H9 (cell line): ENCODE data around the gene KCTD12. TPM values are rescaled to one million over a fixed set of nuclear protein-coding genes. Genes with fewer than 3 reads are reported as not detected.

Experiments used
- DNase-seq: peaks from one replicate; pipeline ENCODE4 v3.0.0-alpha.2; 2017
- H2AFZ ChIP-seq: one replicate; pipeline ENCODE4 v1.6.1; 2013; ENCODE audit warnings: mild to moderate bottlenecking, low read length, control low read depth, moderate library complexity
- H2AK5ac ChIP-seq: 2 replicates; pipeline ENCODE4 v1.6.1; 2013; ENCODE audit warnings: low read length, control low read depth, mixed read lengths; ENCODE audit not compliant: insufficient read length
- H2BK120ac ChIP-seq: one replicate; pipeline ENCODE4 v1.6.1; 2013; ENCODE audit warnings: low read depth, mild to moderate bottlenecking, low read length, control low read depth, inconsistent platforms; ENCODE audit not compliant: poor library complexity, severe bottlenecking
- H2BK12ac ChIP-seq: 2 replicates; pipeline ENCODE4 v1.6.1; 2013; ENCODE audit warnings: low read length, control low read depth, mixed read lengths, low read depth; ENCODE audit not compliant: insufficient read length
- H2BK15ac ChIP-seq: 2 replicates; pipeline ENCODE4 v1.6.1; 2013; ENCODE audit warnings: low read depth, low read length, control low read depth
- H2BK20ac ChIP-seq: one replicate; pipeline ENCODE4 v1.6.1; 2013; ENCODE audit warnings: low read depth, mild to moderate bottlenecking, low read length, control low read depth, inconsistent platforms; ENCODE audit not compliant: poor library complexity, severe bottlenecking
- H2BK5ac ChIP-seq: 2 replicates; pipeline ENCODE4 v1.6.1; 2013; ENCODE audit warnings: low read length, control low read depth, mixed read lengths; ENCODE audit not compliant: insufficient read length
- H3K14ac ChIP-seq: 2 replicates; pipeline ENCODE4 v1.6.1; 2013; ENCODE audit warnings: low read length, control low read depth; ENCODE audit not compliant: insufficient read depth
- H3K18ac ChIP-seq: 2 replicates; pipeline ENCODE4 v1.6.1; 2013; ENCODE audit warnings: low read depth, mild to moderate bottlenecking, mixed read lengths, low read length, control low read depth; ENCODE audit not compliant: insufficient read length
- H3K23ac ChIP-seq: 2 replicates; pipeline ENCODE4 v1.6.1; 2013; ENCODE audit warnings: low read length, control low read depth, mixed read lengths, low read depth; ENCODE audit not compliant: insufficient read length
- H3K23me2 ChIP-seq: 2 replicates; pipeline ENCODE4 v1.6.1; 2013; ENCODE audit warnings: low read depth, mild to moderate bottlenecking, mixed read lengths, low read length, control low read depth; ENCODE audit not compliant: insufficient read length, poor library complexity, severe bottlenecking
- H3K27ac ChIP-seq: 2 replicates; pipeline ENCODE4 v1.5.1; 2013; ENCODE audit warnings: low read length, control low read depth, mixed read lengths, low read depth; ENCODE audit not compliant: insufficient read length
- H3K27me3 ChIP-seq: 2 replicates; pipeline ENCODE4 v1.6.1; 2013; ENCODE audit warnings: low read length, control low read depth, inconsistent platforms; ENCODE audit not compliant: insufficient read depth
- H3K4ac ChIP-seq: 2 replicates; pipeline ENCODE4 v1.6.1; 2013; ENCODE audit warnings: low read depth, mild to moderate bottlenecking, control low read depth, inconsistent platforms, low read length, moderate library complexity
- H3K4me1 ChIP-seq: 2 replicates; pipeline ENCODE4 v1.6.1; 2013; ENCODE audit warnings: low read length, control low read depth, inconsistent platforms; ENCODE audit not compliant: insufficient read depth
- H3K4me2 ChIP-seq: 2 replicates; pipeline ENCODE4 v1.6.1; 2013; ENCODE audit warnings: low read length, control low read depth, mixed read lengths; ENCODE audit not compliant: insufficient read length, insufficient read depth
- H3K56ac ChIP-seq: 2 replicates; pipeline ENCODE4 v1.6.1; 2013; ENCODE audit warnings: low read depth, mild to moderate bottlenecking, mixed read lengths, low read length, control low read depth; ENCODE audit not compliant: insufficient read length
- H3K79me1 ChIP-seq: 2 replicates; pipeline ENCODE4 v1.6.1; 2013; ENCODE audit warnings: low read depth, mild to moderate bottlenecking, moderate library complexity, low read length, control low read depth, inconsistent platforms; ENCODE audit not compliant: insufficient read depth, poor library complexity, severe bottlenecking
- H3K79me2 ChIP-seq: 2 replicates; pipeline ENCODE4 v1.6.1; 2013; ENCODE audit warnings: low read length, control low read depth, inconsistent platforms; ENCODE audit not compliant: insufficient read depth
- H3K9ac ChIP-seq: 2 replicates; pipeline ENCODE4 v1.6.1; 2013; ENCODE audit warnings: low read length, control low read depth, mixed read lengths; ENCODE audit not compliant: insufficient read length; ENCODE audit errors: extremely low read depth
- H3K9me3 ChIP-seq: one replicate; pipeline ENCODE4 v1.6.1; 2013; ENCODE audit warnings: low read depth, low read length, inconsistent platforms; ENCODE audit not compliant: control insufficient read depth
- H3T11ph ChIP-seq: one replicate; pipeline ENCODE4 v1.6.1; 2013; ENCODE audit warnings: mild to moderate bottlenecking, low read length, control low read depth, inconsistent platforms
- H4K20me1 ChIP-seq: one replicate; pipeline ENCODE4 v1.6.1; 2013; ENCODE audit not compliant: control insufficient read depth, insufficient read length, insufficient read depth
- H4K5ac ChIP-seq: 2 replicates; pipeline ENCODE4 v1.6.1; 2013; ENCODE audit warnings: low read depth, mild to moderate bottlenecking, mixed read lengths, low read length, control low read depth; ENCODE audit not compliant: insufficient read length
- H4K8ac ChIP-seq: replicated peaks from 2 replicates; pipeline ENCODE4 v1.6.1; 2013; ENCODE audit warnings: low read length, control low read depth, mixed read lengths, low read depth; ENCODE audit not compliant: insufficient read length
- H4K91ac ChIP-seq: 2 replicates; pipeline ENCODE4 v1.6.1; 2013; ENCODE audit warnings: low read depth, mild to moderate bottlenecking, moderate library complexity, mixed read lengths, low read length, control low read depth; ENCODE audit not compliant: insufficient read length
- H3K27ac Mint-ChIP-seq, 3 experiments: 2 replicates in 2 of 3; 3 replicates in 1 of 3; pipeline ENCODE4 v1.8.0; 2020 to 2021; ENCODE audit warnings: mixed read lengths in 3 of 3, mild to moderate bottlenecking in 1 of 3, moderate library complexity in 1 of 3
- H3K27me3 Mint-ChIP-seq: 2 replicates; pipeline ENCODE4 v1.8.0; 2021; ENCODE audit warnings: low read depth, mild to moderate bottlenecking, moderate library complexity, mixed read lengths
- H3K36me3 Mint-ChIP-seq, 3 experiments: 2 replicates in 2 of 3; 3 replicates in 1 of 3; pipeline ENCODE4 v1.8.0; 2020 to 2021; ENCODE audit warnings: low read depth in 3 of 3, mixed read lengths in 3 of 3; ENCODE audit not compliant: insufficient read depth in 1 of 3
- H3K4me1 Mint-ChIP-seq, 2 experiments: 2 replicates each; pipeline ENCODE4 v1.8.0; 2020; ENCODE audit warnings: mixed read lengths in 2 of 2
- H3K4me3 Mint-ChIP-seq, 2 experiments: 2 replicates in 1 of 2; 3 replicates in 1 of 2; pipeline ENCODE4 v1.8.0; 2020 to 2021; ENCODE audit warnings: mild to moderate bottlenecking in 2 of 2, mixed read lengths in 2 of 2, moderate library complexity in 1 of 2
- H3K9me3 Mint-ChIP-seq, 2 experiments: 2 replicates in 1 of 2; 3 replicates in 1 of 2; pipeline ENCODE4 v1.8.0; 2020; ENCODE audit warnings: mild to moderate bottlenecking in 2 of 2, mixed read lengths in 2 of 2, moderate library complexity in 1 of 2
- CTCF ChIP-seq: fragments of 200-600 bp; sonication (generic); conservative IDR thresholded peaks from 3 replicates; pipeline ENCODE4 v1.8.0; 2021; ENCODE audit warnings: antibody characterized with exemption, mild to moderate bottlenecking
- WGBS: extraction: QIAGEN DNeasy Blood & Tissue Kit; methylation state at CpG from one replicate; pipeline ENCODE4 v1.1.7; 2013; ENCODE audit warnings: missing lambda C conversion rate, low lambda C conversion rate, mixed read lengths; ENCODE audit not compliant: insufficient read length; ENCODE audit errors: extremely low coverage; 5-methylcytosine and 5-hydroxymethylcytosine counted together
- total RNA-seq: library from RNA; stranded (reverse); gene quantifications from 2 replicates; pipeline ENCODE4 v1.2.1, GENCODE V29; 2021

Gene KCTD12
- total RNA-seq, 1 experiment from 2014 or later = 3.4 TPM

GRCh38 chr13:76845865-76846264 is 40.3 kb downstream of the KCTD12 start:
- Histone ChIP-seq H4K5ac (no peak overlapping the region), H3K9me3 (no peaks in the 10 kb centered on the region), H4K8ac (no peak overlapping the region), H3K9ac (no peak overlapping the region), H3K79me2 (no peaks in the 10 kb centered on the region), H3K23ac (no peak overlapping the region), H3K27ac (no peak overlapping the region), H2BK20ac (no peak overlapping the region), H3K27me3 (no peaks in the 10 kb centered on the region), H3K79me1 (no peaks in the 10 kb centered on the region), H3T11ph (no peak overlapping the region), H3K4ac (no peak overlapping the region), H2AFZ (no peak overlapping the region), H3K14ac (no peak overlapping the region), H3K56ac (no peak overlapping the region), H3K23me2 (no peaks in the 10 kb centered on the region), H4K20me1 (no peaks in the 10 kb centered on the region), H3K4me1 (no peaks in the 10 kb centered on the region), H3K18ac (no peak overlapping the region), H3K4me2 (no peak overlapping the region), H2BK5ac (no peak overlapping the region), H2BK15ac (no peak overlapping the region), H2BK12ac (no peak overlapping the region), H2BK120ac (no peak overlapping the region), H2AK5ac (no peak overlapping the region), H4K91ac (no peak overlapping the region)
- no CpG with 5 or more reads among the region's 2 CpGs for WGBS
- H3K36me3 Mint-ChIP-seq = no peaks in the 10 kb centered on the region
- no peaks in the 10 kb centered on the region for H3K9me3 Mint-ChIP-seq
- no peaks in the 10 kb centered on the region for H3K27me3 Mint-ChIP-seq
- H3K4me3 Mint-ChIP-seq = no peak overlapping the region
- H3K4me1 Mint-ChIP-seq = peaks cover 0 to 2% of the 10 kb centered on the region in 2 experiments; a peak in 1 of 4 replicates
- TF ChIP-seq CTCF = no peak
- DNase-seq = no peak
- no peak overlapping the region for H3K27ac Mint-ChIP-seq
